Amniotic epithelial cell (primary cell): ENCODE results near the gene ZNF722.
"Not testable (repeated sequence)": the region's sequence is repeated elsewhere in the genome, so short reads cannot be mapped to it uniquely, and the experiment has no call there.

ENCODE experiments used
- DNase-seq: peaks from one replicate; pipeline ENCODE4 v3.0.0-alpha.2; 2010; ENCODE audit warnings: low read depth

Gene ZNF722

GRCh38 chr7:63998549-63998948, at the start of gene ZNF722:
TSS of gene ZNF722 (plus strand) at chr7:63998849. CDS start at chr7:63998962, 113 bp downstream.
- DNase-seq: no peak

- DNase-seq: no peak
These were observed 45.5 kb upstream of the ZNF722 start for GRCh38 chr7:63953181-63953580.

- DNase-seq: no peak
These were observed 30.0 kb upstream of the ZNF722 start for GRCh38 chr7:63968629-63969028.

GRCh38 chr7:64015496-64015895, 16.8 kb downstream of the ZNF722 start:
- DNase-seq: not testable (repeated sequence)

- DNase-seq: no peak
These were observed 36.7 kb downstream of the ZNF722 start for GRCh38 chr7:64035388-64035787.

DNA sequence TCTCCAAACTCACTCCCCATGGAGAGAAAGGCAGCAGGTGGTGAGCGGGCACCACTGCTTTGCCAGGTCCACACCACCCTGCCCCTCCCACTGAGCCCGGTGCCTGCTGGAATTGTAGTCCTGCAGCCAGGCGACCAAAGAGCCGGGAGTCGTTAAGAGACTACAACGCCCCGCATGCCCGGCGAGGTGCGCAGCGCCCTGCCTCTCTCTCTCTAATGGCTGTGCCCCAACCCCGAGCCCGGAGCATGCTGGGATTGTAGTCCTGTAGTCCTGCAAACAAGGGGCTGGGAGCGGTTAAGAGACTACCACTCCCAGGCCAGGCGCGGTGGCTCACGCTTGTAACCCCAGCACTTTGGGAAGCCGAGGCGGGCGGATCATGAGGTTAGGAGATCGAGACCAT, 38.4 kb downstream of the ZNF722 start:
- no peak for DNase-seq

DNA sequence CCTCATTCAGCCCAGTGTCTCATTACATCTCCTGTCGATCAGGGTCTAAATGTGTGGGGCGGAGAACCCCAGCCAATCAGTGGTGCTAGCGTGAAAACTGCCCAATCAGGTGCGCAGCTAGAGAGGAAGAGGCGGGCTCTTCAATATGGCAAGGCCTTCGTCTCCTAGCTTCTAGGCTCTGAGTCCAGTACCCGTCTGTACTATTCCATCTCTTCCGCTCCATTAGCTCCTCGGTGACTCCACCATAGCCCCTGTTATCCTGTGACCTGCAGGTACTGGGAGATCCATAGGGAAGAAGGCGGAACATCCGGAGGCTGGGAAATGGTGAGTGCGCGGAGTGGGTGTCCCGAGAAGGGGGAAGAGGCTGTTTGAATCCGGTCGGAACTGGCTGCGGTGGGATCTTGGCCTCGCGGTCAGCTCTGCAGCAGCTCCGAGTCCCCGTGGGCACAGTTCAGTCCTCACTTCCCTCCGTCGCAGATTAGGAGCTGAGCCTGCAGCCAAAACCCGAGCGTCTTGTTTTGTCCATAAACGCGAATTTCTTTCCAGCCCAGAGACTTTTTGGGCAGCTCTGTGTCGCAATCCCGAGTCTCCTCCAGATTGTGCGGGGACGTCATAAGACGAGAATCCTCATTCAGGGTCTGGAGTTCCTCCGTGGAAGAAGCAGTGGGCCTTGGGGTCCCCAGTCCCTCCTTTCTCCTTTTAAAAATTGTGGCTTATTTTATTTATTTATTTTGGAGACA, 46.8 kb downstream of the ZNF722 start, which contains the start of gene ZNF727:
Gene ZNF727 (plus strand): TSS at position 134 of the 740 bp plus-strand sequence. CDS start 188 bp downstream, at position 322.
- no peak for DNase-seq

GRCh38 chr7:64046041-64046389, 47.4 kb downstream of the ZNF722 start:
- DNase-seq: no peak
